Measurements from ENCODE around the gene N4BP2L2.

Gene N4BP2L2

DNA sequence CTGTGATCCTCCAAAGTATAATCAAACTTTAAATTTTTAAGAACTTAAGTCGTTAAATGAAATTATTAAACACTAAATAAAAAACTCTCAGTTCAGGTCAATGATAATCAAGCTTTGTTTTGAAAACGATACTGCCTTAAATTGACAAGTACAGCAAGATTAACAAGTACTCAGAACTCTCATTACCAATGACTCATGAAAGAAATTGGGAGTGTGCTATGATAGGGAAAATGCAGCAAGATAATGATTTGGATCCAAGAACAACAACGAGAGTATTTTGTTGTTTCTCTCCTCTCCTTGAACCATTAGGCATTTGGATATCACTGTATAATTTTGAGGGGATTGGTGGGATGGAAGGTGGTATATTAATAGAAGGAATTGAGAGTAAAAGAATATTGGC, 10.2 kb downstream of the N4BP2L2 start:
- no peak for DNase-seq

DNA sequence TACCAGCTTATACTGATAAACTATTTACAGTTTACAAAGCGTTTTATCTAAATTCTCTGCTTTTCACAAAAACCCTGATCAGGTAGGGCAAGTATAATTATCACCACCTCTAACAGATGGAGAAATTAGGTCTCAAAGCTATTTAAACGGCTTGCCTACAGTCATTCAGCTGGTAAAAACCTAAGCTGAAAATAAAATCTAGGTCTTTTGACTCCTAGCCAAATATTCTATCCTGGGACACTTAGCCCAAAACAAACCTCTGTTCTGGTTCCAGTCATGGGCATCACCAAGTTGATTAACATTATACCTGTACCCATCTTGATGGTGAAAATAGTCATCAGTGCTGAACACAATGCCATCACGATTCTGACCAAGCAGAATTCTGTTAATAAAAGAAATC, 11.4 kb downstream of the N4BP2L2 start:
- DNase-seq = no peak

DNA sequence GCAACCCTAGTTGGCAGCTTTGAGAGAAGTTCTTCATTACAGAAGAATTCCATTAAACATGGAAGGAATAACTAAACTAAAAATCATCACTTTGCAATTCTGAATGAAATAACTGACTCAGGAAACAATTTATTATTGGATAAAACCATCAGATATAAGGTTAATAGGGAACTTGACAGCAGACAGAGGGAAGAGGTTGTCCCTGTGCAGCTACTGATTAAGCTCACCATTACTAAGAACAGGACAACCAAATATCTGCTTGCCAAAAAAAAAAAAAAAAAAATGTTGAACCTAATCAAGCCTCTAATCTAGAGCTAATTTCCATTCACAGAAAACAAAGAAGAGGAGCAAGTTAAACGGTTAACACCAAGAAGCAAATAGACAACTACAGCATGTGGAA, 12.8 kb downstream of the N4BP2L2 start:
- no peak for DNase-seq

DNA sequence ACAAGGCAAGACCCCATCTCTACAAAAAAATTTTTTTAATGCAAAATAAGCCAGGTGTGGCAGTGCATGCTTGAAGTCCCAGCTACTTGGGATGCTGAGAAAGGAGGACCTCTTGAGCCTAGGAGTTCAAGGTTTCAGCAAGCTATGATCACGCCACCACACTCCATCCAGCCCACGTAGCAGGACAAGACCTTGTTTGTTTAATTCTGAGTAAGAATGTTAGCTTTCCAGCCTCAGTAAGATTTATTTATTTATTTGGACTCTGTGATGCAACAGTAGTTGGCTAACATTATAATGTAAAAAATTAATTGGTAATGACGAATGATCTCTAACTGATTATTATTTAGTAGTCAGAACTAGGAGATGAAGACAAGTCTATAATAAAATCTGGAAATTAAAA, 23.3 kb downstream of the N4BP2L2 start:
- no peak for DNase-seq

DNA sequence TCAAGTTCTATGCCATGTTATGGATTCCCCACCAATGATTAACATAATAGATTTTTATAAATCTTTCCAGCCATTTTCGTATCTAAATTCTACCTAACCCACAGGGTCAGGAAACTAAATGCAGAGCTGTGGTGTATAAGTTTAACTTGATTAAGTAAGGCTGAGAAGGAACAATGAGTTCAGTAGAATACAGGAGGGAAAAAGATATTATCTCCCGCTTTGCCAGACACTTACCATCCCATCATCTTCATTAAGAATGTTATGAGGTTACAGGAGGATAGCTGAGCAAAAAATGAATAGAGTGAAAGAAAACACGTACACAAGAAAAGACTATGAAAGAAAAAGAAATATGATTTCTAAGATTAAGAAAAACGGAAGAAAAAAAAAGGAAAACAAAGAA, 27.1 kb downstream of the N4BP2L2 start:
- DNase-seq = no peak

DNA sequence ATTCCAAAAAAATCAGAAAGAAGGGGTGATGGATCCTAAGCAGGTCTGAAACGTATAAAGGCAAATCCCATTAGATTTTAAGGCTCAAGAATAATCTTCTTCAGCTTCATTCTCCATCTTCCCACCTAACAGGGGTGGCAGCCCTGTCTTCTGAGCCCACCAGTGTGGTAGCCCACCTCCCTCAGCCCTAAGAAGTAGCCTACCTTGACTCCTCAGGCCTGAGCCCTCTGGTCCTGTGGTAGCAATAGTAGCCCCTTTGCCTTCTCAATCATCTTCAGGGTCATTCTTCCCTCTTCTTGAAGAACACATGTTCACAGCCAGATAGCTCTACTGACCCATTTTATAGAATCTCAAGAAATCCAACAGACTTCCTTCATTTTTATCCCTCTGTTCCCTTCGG, 33.7 kb downstream of the N4BP2L2 start:
- no peak for DNase-seq

DNA sequence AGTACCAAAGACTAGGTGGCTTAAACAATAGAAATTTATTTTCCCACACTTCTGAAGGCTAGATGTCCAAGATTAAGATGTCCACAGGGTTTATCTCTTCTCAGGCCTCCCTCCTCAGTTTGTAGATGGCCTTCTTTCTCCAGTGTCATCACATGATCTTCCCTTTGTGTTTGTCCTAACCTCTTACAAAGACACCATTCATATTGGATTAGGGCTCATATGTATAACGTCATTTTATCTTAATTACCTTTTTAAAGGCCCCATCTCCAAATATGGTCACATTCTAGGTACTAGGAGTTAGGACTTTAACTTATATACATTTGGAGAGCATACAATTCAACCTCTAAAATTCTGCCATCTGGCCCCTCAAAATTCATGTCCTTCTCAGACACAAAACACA, 34.3 kb downstream of the N4BP2L2 start:
- DNase-seq = no peak

DNA sequence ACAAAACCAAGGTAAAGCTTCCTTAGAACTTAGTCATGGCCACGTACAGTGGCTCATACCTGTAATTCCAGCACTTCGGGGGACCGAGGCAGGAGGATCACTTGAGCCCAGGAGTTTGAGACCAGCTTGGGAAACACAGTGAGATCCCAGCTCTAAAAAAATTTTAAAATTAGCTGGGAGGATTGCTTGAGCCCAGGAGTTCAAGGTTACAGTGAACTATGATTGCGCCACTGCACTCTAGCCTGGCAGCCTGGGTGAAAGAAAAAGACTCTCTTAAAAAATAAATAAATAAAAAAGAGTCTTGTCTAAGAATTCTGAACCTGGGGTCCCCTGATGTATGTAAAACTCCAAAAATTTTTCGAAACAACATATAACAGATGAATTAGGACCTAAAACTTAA, 34.9 kb downstream of the N4BP2L2 start:
- no peak for DNase-seq

DNA sequence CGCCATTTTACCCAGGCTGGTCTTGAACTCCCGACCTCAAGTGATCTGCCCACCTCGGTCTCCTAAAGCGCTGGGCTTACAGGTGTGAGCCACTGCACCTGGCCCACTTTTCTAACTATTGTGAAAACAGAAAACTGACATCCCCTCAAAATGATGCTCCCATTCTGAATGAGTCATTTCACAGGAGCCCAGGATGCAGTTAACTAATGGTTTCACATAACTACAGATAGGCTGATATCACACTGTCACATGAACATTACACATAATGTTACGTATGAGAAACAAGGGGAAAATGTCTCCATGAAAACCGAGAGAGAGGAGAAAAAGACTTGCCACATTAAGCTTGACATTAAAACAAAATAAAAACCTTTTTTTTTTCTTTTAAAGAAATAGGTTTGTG, 37.5 kb downstream of the N4BP2L2 start:
- no peak for DNase-seq

DNA sequence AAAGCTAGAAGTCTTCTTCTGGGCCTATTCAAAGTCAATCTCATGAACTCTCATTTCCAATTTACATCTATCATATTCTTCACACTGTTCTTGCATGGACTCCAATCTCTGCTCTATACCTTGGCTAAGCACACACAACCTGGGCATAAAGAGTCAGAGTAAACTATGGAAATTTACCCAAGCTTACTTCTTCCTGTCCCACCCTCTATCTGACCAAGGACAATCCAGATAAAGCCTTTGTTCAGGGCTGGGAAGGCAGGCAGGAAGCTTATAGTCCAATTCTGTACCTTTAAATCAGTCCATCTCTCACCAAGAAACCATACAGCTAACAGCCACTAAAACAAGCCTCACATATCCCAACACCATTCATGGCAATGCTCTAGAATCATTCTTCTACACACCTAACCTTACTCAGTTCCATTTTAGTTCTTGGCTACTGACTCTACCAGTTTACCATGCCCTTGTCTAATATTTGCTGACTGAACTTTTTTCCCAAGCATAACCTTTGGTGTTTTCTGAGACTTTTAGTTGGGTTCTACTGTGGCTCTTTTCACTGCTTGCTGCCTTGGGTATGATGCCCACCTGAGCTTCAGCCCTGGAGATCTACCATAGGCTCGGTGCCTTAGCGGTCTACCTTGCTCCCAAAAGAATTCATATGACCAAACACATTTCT, 38.9 kb downstream of the N4BP2L2 start:
- DNase-seq = no peak

DNA sequence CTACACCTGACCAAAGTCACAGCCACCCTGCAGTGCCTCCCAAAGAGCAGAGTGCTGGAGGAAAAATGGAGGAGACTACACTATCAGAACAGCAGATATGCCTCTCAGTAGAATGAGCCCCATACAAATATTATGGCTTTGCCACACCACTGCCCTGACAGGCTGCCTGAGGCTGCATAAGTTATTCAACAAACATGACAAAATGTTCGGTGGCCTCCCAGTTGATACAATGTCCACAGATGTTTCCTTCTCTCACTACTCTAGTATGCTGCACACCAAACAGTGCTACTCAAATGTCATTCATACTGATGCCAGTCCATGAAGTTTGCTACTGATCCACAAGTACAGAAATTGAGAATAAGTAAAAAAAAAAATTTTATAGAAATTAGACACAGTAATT, 41.0 kb downstream of the N4BP2L2 start:
- no peak for DNase-seq

DNA sequence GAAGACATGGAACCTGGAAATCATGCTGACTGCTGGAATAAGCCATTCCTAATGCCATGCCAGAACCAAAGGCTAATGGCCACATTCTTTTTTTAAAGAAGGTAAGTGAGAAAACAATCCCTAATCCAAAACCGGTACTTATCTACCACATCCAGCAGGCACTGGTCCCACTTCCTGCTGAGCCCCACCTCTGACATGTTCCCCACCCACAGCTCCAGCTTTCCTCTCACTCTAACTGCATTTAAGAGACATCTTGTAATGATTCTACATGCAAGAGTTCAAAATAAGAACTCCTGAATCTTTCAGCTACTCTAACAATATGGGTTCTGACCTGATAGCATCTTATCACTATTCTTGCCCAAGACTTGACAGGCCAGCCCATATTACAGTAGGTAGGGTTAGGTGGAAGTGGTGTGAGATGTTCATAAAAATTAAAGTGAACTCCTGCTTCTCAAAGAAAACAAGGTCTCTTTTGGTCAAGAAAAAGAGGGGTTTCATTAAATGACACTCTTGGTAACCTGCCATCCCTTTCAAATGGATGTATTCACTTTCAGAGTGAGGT, 41.9 kb downstream of the N4BP2L2 start:
- no peak for DNase-seq

DNA sequence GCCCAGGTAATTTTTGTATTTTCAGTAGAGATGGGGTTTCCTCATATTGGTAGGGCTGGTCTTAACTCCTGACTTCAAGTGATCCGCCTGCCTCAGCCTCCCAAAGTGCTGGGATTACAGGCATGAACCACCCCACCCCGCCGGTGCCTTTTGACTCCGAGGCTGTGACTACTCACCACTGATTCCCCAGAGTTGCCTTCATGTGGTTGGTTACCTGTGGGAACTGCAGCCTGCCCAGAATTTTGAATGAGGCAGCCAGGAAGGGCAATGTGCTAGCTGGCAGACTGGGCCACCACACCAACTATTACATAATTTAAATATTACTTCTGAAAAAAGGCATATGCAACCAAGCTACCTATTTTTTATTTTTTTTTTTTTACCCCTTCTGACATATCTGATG, 42.8 kb downstream of the N4BP2L2 start:
- DNase-seq = no peak

DNA sequence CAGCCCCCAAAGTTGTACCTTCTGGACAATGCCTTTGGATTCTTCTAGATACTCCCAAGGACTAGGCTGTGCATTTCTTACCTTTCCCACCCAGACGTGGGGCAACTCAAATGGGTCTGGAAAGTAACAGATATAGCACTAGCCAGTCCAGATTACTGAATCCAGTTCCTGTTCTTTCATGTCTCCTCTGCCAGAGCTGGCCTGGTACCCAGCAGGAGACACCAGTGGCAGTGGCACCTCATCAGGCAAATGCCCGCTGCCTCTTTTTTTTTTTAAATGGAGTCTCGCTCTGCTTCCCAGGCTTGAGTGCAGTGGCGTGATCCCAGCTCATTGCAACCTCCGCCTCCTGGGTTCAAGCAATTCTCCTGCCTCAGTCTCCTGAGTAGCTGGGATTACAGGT, 43.2 kb downstream of the N4BP2L2 start:
- no peak for DNase-seq

DNA sequence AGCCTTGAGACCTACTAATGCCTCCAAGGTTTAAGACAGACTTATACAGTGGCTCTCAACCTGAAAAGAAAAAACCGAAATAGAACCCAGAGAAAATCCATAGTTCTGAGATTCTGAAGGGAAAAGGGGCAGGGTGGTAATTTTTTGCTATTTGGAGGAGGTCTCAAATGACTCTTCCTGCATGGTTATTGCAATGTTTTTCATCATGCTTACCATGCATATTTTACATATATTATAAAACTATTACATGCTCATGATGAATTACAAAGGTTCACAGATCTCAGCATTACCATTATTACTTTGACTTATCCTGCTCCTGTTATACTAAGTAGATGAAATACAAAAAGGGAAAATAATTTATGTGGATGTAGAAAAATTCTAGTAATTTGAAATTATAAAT, 47.6 kb downstream of the N4BP2L2 start:
- no peak for DNase-seq

DNA sequence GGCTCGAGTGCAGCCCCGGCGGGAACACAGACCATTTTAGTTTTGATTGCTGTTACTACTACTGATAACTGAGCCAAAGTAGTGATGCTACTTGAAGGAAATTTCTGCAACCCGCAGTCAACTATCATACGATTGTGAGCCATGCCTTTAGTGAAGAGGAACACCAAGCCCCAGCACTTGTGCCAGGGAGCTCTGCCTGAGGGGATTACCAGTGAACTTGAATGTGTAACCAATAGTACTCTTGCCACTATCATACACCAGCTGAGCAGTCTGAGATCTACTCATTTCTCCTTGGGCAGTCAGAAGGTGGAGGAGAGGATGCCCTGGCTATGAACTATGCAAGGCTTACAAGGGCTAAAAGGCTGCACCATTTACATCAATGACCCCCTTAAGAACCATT, 61.7 kb downstream of the N4BP2L2 start:
- no peak for DNase-seq

DNA sequence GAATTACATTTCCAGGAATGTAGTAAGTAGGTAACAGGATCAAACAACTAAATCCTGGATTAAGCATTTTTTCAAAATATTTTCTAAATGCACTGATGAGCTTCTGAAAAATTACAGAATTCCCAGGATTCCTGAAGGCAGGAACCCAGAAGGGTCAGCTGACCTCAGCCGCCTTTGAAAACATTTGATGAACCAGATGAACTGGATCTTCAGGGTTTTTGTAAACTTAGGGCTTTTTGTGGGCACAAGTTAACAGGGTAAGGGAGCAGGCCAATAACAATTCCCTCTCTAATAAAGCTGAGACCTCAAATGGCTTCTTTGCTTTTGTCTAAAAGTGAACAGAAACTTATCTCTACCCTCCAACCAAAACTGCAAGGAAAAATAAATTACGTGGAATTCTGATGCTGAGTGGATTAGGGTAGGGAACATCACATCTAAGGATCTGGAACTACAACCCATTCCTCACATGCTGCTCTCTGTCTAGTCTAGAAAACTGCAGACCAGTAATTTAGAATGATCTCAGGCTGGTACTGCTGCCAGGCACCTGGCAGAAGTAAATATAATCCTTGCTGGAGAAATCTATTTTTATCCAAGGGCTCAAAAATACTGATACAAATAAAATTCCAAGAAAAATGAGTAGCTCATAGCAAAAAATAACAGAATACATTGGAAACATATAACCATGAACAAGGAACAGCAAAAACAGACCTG, 62.4 kb downstream of the N4BP2L2 start:
- DNase-seq = no peak

DNA sequence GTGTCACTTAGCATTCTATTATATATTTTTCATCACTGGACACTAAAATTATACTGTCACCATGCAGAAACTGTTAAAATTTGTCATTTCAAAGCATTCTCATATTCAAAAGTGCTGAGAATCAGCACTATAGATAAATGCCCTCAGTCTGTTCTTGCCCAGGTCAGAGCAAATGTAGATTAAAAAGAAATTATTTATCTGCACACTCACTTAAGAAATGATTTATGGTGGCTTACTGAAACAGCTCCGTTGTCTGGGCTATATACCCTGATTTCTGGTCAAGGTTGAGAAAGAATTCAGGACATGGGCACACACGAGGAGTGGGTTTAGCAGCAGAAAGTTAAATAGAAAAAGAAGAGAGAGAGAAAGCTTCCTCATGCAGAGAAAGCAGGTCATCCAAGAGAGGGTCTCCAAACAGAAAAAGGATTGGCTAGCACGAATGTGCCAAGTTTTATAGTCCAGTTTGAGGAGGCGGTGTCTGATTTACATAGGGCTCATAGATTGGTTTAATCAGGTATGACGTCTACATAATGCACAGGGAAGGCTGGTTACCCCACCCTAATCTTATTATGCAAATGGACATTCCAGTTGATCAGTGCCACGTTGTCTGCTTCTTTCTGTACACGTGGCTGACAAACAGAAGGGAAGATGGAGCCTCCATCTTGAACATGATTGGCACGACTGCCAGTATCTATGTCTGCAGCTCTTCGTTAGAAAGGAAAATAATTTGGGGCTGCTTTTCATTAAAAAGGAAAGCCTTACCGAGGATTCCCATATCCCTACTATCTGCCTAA, 63.4 kb downstream of the N4BP2L2 start:
- DNase-seq = no peak

DNA sequence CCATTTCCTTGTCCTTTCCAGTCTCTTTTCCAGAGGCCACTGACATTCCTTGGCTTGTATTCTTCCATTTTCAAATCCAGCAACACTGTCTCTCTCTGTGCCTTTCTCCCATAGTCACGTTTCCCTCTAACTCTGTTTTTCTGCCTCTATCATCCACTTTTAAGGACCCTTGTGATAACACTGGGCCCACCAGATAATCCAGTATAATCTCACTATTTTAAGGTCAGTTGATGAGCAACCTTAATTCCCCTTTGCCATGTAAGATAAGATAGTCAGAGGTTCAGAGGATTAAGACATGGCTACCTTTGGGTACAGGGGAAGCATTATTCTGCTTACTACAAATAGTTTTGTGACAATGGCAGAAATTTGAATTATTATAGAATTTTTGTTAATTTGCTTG, 64.9 kb downstream of the N4BP2L2 start:
- DNase-seq = no peak

DNA sequence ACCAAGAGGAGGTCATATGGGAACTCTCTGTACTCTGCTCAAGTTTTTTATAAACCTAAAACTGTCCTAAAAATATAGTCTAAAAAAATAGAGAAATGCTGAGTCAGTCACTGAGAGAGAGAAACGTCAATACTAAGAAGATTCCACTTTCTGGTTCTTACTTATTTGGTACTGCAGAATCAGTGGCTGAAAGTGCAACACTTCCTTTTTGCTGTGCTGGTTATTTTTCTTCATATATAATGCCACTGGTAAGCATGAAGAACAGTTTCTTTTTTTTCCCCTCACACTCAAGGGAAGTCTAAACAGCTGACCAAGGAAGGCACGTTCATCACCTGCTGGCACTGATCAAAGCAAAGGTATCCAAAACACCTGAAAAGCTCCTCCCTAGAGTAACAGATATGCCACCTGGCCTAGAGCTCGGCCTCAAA, 66.4 kb downstream of the N4BP2L2 start:
- DNase-seq = no peak

DNA sequence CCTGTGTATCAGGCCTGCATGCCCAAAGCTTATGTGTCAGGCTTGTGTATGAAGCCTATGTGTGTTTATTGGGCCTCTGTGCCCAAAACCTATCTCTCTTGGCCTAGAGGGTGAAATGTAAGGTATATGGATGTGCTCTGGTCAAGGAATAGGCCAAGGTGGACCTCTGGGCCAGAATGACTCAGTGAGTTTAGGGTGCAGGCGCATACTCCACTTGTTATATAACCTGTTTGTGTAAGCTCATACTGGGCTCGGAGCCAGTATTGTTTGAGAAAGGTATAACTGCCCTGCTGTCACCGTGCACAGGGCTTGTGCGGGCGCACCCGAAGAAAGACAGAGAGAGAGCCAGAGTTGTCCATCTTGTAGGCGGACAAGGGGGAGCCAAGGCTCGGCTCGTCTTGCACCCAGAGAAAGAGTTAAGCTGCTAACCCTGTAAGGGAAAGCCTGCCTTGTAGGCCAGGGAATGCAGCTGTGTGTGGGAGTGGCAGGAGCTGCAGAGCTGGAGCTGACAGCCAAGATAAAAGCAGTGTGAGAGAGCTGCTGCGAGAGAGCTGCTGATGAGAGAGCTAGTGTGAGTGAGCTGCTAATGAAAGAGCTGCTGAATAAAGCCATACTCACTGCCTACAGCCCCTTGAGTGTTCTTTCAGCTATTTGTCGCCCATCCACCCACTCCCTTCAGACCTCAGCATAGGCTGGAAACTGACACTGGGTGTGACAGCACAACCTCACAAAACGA, 67.2 kb downstream of the N4BP2L2 start:
- no peak for DNase-seq

DNA sequence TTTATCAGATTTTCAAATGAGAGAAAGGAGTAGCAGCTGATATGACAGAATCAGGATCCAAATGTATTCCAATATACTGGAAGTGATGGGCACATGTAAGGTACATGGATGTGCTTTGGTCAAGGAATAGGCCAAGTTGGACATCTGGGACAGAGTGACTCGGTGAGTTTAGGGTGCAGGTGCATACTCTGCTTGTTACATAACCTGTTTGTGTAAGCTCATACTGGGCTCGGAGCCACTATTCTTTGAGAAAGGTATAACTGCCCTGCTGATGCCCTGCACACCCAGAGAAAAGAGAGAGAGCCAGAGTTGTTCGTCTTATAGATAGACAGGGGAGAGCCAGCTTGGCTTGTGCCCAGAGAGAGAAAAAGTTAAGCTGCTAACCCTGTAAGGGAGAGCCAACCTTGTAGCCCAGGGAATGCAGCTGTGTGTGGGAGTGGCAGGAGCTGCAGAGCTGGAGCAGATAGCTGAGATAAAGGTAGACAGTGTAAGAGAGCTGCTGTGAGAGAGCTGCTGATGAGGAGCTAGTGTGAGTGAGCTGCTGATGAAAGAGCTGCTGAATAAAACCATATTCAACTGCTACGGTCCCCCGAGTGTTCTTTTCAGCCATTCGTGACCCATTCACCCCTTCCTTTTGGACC, 70.0 kb downstream of the N4BP2L2 start:
- no peak for DNase-seq

DNA sequence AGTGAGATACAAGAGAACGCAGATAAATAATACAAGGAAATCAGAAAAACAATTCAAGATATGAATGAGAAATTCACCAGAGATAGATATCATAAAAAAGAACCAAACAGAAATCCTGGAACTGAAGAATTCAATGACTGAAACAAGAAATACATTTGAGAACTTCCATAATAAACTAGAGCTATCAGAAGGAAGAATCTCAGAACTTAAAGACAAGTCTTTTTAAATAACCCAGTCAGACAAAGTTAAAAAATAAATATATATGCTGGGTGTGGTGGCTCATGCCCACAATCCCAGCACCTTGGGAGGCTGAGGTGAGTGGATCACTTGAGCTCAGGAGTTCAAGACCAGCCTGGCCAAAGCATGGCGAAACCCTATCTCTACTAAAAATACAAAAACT, 82.0 kb downstream of the N4BP2L2 start:
- no peak for DNase-seq

Measured in NCI-H510A (cell line).